NCI-H128 (cell line): Measurements from ENCODE around the gene FAM170B.

Source experiments
- DNase-seq: peaks from one replicate; lab custom pipeline; 2025; ENCODE audit not compliant: unreplicated experiment; lab: John Stamatoyannopoulos, UW

FAM170B gene

GRCh38 chr10:49152663-49153062, 18.8 kb upstream of the FAM170B start:
- no peak for DNase-seq

GRCh38 chr10:49152037-49152436, 18.2 kb upstream of the FAM170B start:
- no peak for DNase-seq

GRCh38 chr10:49151481-49151880, 17.7 kb upstream of the FAM170B start:
- DNase-seq: no peak

GRCh38 chr10:49151025-49151445, 17.2 kb upstream of the FAM170B start:
- DNase-seq: no peak

GRCh38 chr10:49150426-49150825, 16.6 kb upstream of the FAM170B start:
- no peak for DNase-seq

GRCh38 chr10:49149881-49150280, 16.1 kb upstream of the FAM170B start:
- DNase-seq: no peak

GRCh38 chr10:49144058-49144720, 10.4 kb upstream of the FAM170B start:
- DNase-seq: no peak

GRCh38 chr10:49143249-49143648, 9.4 kb upstream of the FAM170B start:
- no peak for DNase-seq

GRCh38 chr10:49141541-49142332, 7.9 kb upstream of the FAM170B start:
- no peak for DNase-seq

GRCh38 chr10:49140304-49141177, 6.7 kb upstream of the FAM170B start:
- no peak for DNase-seq

GRCh38 chr10:49139846-49140195, 6.0 kb upstream of the FAM170B start:
- no peak for DNase-seq

GRCh38 chr10:49139028-49139845, 5.4 kb upstream of the FAM170B start:
- no peak for DNase-seq

- no peak for DNase-seq
These were observed 4.6 kb upstream of the FAM170B start for GRCh38 chr10:49138361-49138891.

- DNase-seq: no peak
These were observed 2.7 kb upstream of the FAM170B start for GRCh38 chr10:49136525-49136924.

- no peak for DNase-seq
These were observed 1.9 kb upstream of the FAM170B start for GRCh38 chr10:49135575-49136313.

- no peak for DNase-seq
These were observed 506 bp upstream of the FAM170B start for GRCh38 chr10:49134327-49134726.

GRCh38 chr10:49132362-49132737, 1.5 kb downstream of the FAM170B start:
- no peak for DNase-seq

- no peak for DNase-seq
These were observed 2.1 kb downstream of the FAM170B start for GRCh38 chr10:49131507-49132361.

GRCh38 chr10:49129376-49129775, 4.4 kb downstream of the FAM170B start:
- DNase-seq: no peak
